ENCODE measurements around the gene RASAL2. TPM values are rescaled to one million over a fixed set of nuclear protein-coding genes. Genes with fewer than 3 reads are reported as not detected.

Gene RASAL2
- total and polyA plus RNA-seq, 2 donors (not counting 1 experiment from before 2014, with no cell fraction given) = 0.12 TPM; not detected in 1

DNA sequence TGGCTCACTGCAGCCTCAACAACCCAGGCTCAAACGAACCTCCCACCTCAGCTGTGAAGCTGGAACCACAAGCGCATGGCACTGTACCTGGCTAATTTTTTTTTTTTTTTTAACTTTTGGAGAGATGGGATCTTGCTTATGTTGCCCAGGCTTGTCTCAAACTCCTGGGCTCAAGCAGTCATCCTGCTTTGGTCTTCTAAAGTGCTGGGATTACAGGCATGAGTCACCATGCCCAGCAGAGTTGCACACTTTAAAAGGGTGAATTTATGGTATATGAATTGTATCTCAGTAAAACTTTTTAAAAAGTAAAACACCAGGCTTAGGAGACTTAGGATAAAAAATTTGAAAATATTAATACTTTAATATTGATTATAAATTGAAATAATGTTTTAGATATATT is 303.8 kb downstream of the RASAL2 start:
- Histone ChIP-seq H3K4me1 (ENCODE audit: control insufficient read depth in 2 of 2, insufficient read depth in 2 of 2, low read length in 2 of 2) (no peaks in the 10 kb centered on the region), H3K79me2 (ENCODE audit: control insufficient read depth, insufficient read depth, low read length) (no peaks in the 10 kb centered on the region), H3K9ac (ENCODE audit: low read length) (no peak overlapping the region), H3K36me3 (replicated peaks in 1 of 2; ENCODE audit: control extremely low read depth in 1 of 2, control insufficient read depth in 1 of 2, extremely low read depth in 1 of 2, insufficient read depth in 2 of 2, low read length in 1 of 2) (no peaks in the 10 kb centered on the region), H3K27me3 (replicated peaks in 1 of 4; ENCODE audit: control extremely low read depth in 1 of 4, control insufficient read depth in 3 of 4, insufficient read depth in 4 of 4, low read length in 3 of 4) (no peaks in the 10 kb centered on the region), H3K27ac (ENCODE audit: low read length in 2 of 2) (no peak overlapping the region), H3K9me3 (ENCODE audit: control extremely low read depth in 1 of 3, control insufficient read depth in 2 of 3, insufficient read depth in 1 of 3, low read length in 2 of 3) (no peaks in the 10 kb centered on the region), H3K4me2 (replicated peaks; ENCODE audit: low read depth, low read length, poor library complexity, severe bottlenecking) (no peak overlapping the region), H3K4me3 (ENCODE audit: control extremely low read depth in 1 of 5, extremely low read depth in 1 of 5, insufficient read depth in 1 of 5, low read depth in 2 of 5, low read length in 4 of 5) (no peak overlapping the region), H2AFZ (ENCODE audit: insufficient read depth, low read depth, low read length, poor library complexity, severe bottlenecking) (no peak overlapping the region), H4K20me1 (ENCODE audit: control insufficient read depth, insufficient read depth, low read length, poor library complexity, severe bottlenecking) (no peaks in the 10 kb centered on the region)
- no peak for DNase-seq
- Mint-ChIP-seq H3K9me3 (ENCODE audit: insufficient read depth) (peaks cover 1% of the 10 kb centered on the region), H3K4me3 (no peak overlapping the region), H3K27me3 (peaks cover 3% of the 10 kb centered on the region), H3K27ac (no peak overlapping the region), H3K4me1 (no peaks in the 10 kb centered on the region)
- ATAC-seq (ENCODE audit: low read depth) = no peak
- TF ChIP-seq, protein P1, sequence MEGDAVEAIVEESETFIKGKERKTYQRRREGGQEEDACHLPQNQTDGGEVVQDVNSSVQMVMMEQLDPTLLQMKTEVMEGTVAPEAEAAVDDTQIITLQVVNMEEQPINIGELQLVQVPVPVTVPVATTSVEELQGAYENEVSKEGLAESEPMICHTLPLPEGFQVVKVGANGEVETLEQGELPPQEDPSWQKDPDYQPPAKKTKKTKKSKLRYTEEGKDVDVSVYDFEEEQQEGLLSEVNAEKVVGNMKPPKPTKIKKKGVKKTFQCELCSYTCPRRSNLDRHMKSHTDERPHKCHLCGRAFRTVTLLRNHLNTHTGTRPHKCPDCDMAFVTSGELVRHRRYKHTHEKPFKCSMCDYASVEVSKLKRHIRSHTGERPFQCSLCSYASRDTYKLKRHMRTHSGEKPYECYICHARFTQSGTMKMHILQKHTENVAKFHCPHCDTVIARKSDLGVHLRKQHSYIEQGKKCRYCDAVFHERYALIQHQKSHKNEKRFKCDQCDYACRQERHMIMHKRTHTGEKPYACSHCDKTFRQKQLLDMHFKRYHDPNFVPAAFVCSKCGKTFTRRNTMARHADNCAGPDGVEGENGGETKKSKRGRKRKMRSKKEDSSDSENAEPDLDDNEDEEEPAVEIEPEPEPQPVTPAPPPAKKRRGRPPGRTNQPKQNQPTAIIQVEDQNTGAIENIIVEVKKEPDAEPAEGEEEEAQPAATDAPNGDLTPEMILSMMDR (IDR thresholded peaks at IDR 0.05) = no peak
- no peak for TF ChIP-seq EZH2 (IDR thresholded peaks at IDR 0.05; ENCODE audit: borderline replicate concordance, insufficient read depth, low read depth, low read length, poor library complexity, severe bottlenecking)
- ChIA-PET CTCF (no interaction called here), POLR2A (no interaction called here)
- intact Hi-C loops (cut with micrococcal nuclease) = no loop called here
- WGBS (ENCODE audit: insufficient coverage) = 100% methylated on average over 1 of the region's 2 CpGs

DNA sequence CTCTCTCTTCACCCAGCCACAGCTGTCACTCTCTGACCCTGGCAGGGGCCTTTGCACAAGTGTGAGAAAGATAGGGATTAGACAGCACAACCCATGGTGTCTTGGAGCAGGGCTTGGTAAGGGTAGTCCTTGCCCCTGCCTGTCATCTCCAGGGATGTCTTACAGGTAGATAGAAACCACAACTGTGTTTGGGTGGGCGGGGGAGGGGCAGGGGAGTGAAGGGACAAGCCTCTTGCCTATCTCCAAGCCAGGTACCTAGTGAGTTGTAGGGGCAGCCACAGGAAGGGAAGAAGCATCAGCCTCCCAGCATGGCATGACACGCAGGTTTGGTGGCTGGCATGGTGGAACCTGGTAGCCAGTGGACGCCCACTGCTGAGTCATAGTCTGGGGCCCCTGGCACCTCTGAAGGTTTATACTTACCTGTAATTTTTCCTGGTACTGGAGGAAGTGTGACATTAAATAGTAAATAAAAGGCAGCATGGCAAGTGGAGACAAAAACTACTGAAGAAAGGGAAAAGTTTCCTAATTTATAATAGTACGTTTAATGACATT is 305.3 kb downstream of the RASAL2 start:
- no peak overlapping the region for H3K4me3 Mint-ChIP-seq
- no peaks in the 10 kb centered on the region for H3K4me1 Mint-ChIP-seq
- Histone ChIP-seq H4K20me1 (ENCODE audit: control insufficient read depth, insufficient read depth, low read length, poor library complexity, severe bottlenecking) (no peaks in the 10 kb centered on the region), H3K27me3 (replicated peaks in 1 of 4; ENCODE audit: control extremely low read depth in 1 of 4, control insufficient read depth in 3 of 4, insufficient read depth in 4 of 4, low read length in 3 of 4) (no peaks in the 10 kb centered on the region), H3K4me3 (ENCODE audit: control extremely low read depth in 1 of 5, extremely low read depth in 1 of 5, insufficient read depth in 1 of 5, low read depth in 2 of 5, low read length in 4 of 5) (no peak overlapping the region), H3K4me1 (ENCODE audit: control insufficient read depth in 2 of 2, insufficient read depth in 2 of 2, low read length in 2 of 2) (no peaks in the 10 kb centered on the region), H3K79me2 (ENCODE audit: control insufficient read depth, insufficient read depth, low read length) (no peaks in the 10 kb centered on the region), H3K36me3 (replicated peaks in 1 of 2; ENCODE audit: control extremely low read depth in 1 of 2, control insufficient read depth in 1 of 2, extremely low read depth in 1 of 2, insufficient read depth in 2 of 2, low read length in 1 of 2) (no peaks in the 10 kb centered on the region), H3K4me2 (replicated peaks; ENCODE audit: low read depth, low read length, poor library complexity, severe bottlenecking) (no peak overlapping the region), H3K27ac (ENCODE audit: low read length in 2 of 2) (no peak overlapping the region), H3K9me3 (ENCODE audit: control extremely low read depth in 1 of 3, control insufficient read depth in 2 of 3, insufficient read depth in 1 of 3, low read length in 2 of 3) (no peaks in the 10 kb centered on the region), H2AFZ (ENCODE audit: insufficient read depth, low read depth, low read length, poor library complexity, severe bottlenecking) (no peak overlapping the region), H3K9ac (ENCODE audit: low read length) (no peak overlapping the region)
- DNase-seq (no peak), ATAC-seq (ENCODE audit: low read depth) (no peak)
- TF ChIP-seq, protein P1 (IDR thresholded peaks at IDR 0.05) = no peak
- TF ChIP-seq EZH2 (IDR thresholded peaks at IDR 0.05; ENCODE audit: borderline replicate concordance, insufficient read depth, low read depth, low read length, poor library complexity, severe bottlenecking) = no peak
- no peak overlapping the region for H3K27ac Mint-ChIP-seq
- intact Hi-C loops (cut with micrococcal nuclease) = no loop called here
- H3K27me3 Mint-ChIP-seq = no peaks in the 10 kb centered on the region
- POLR2A ChIA-PET = no interaction called here
- CTCF ChIA-PET = no interaction called here
- WGBS (ENCODE audit: insufficient coverage) = 92% methylated on average over 4 of the region's 4 CpGs
- peaks cover 1% of the 10 kb centered on the region for H3K9me3 Mint-ChIP-seq (ENCODE audit: insufficient read depth)
